B cell (primary cell): ENCODE results near the gene SYT17. TPM values are rescaled to one million over a fixed set of nuclear protein-coding genes. Genes with fewer than 3 reads are reported as not detected.

Source experiments
- ATAC-seq: fragments of 200-7000 bp; cut with Tn5 transposase; one replicate; pipeline ENCODE4 v1.10.0; 2021; ENCODE audit warnings: low read depth, mild to moderate bottlenecking, moderate number of reproducible peaks, moderate library complexity
- CTCF ChIA-PET: fragments of 350-600 bp; sonication (Branson Sonifier 250); formaldehyde crosslinking; loops from one replicate; lab custom pipeline; 2021; ENCODE audit warnings: antibody characterized with exemption, inconsistent platforms; lab: Charles Lee
- POLR2A ChIA-PET: fragments of 350-600 bp; sonication (Branson Sonifier 250); formaldehyde crosslinking; loops from one replicate; lab custom pipeline; 2021; ENCODE audit warnings: antibody characterized with exemption; lab: Charles Lee
- DNase-seq: peaks from one replicate; pipeline ENCODE4 v3.0.0; 2013
- H2AFZ ChIP-seq: 2 replicates; pipeline ENCODE4 v1.6.1; 2012; ENCODE audit warnings: mild to moderate bottlenecking, low read depth, low read length; ENCODE audit not compliant: insufficient read depth, poor library complexity, severe bottlenecking
- H3K27ac ChIP-seq, 2 donors: 1 replicate in 1 of 2; 2 replicates in 1 of 2; pipeline ENCODE4 v1.5.1; 2012 to 2013; ENCODE audit warnings: low read length in 2 of 2, mild to moderate bottlenecking in 2 of 2, moderate library complexity in 1 of 2
- H3K27me3 ChIP-seq, 4 experiments: fragments of 200-600 bp in 1 of 4; sonication (generic) in 1 of 4; replicated peaks in 1 of 4; 1 replicate in 2 of 4; 2 replicates in 2 of 4; pipeline versions ENCODE4 v1.6.1 to v1.7.0; 2013 to 2016; ENCODE audit warnings: low read length in 3 of 4, mild to moderate bottlenecking in 2 of 4, mixed read lengths in 1 of 4, moderate library complexity in 1 of 4; ENCODE audit not compliant: insufficient read depth in 4 of 4, control insufficient read depth in 3 of 4; ENCODE audit errors: control extremely low read depth in 1 of 4
- H3K36me3 ChIP-seq, 2 experiments: replicated peaks in 1 of 2; 1 replicate in 1 of 2; 2 replicates in 1 of 2; pipeline versions ENCODE4 v1.6.1 to v1.7.1; 2013; ENCODE audit warnings: low read length in 1 of 2; ENCODE audit not compliant: insufficient read depth in 2 of 2, control insufficient read depth in 1 of 2; ENCODE audit errors: control extremely low read depth in 1 of 2, extremely low read depth in 1 of 2
- H3K4me1 ChIP-seq, 2 donors: fragments of 200-600 bp in 1 of 2; sonication (generic) in 1 of 2; 1 replicate in 1 of 2; 2 replicates in 1 of 2; pipeline versions ENCODE4 v1.5.1 to v1.6.1; 2013 to 2017; ENCODE audit warnings: low read length in 2 of 2; ENCODE audit not compliant: control insufficient read depth in 2 of 2, insufficient read depth in 2 of 2
- H3K4me2 ChIP-seq: replicated peaks from 2 replicates; pipeline ENCODE3; 2012; ENCODE audit warnings: mild to moderate bottlenecking, low read depth, low read length; ENCODE audit not compliant: poor library complexity, severe bottlenecking
- H3K4me3 ChIP-seq, 5 experiments: fragments of 200-600 bp in 1 of 5; sonication (generic) in 1 of 5; 1 replicate in 3 of 5; 2 replicates in 2 of 5; pipeline versions ENCODE4 v1.5.1 to v1.7.0; 2011 to 2016; ENCODE audit warnings: low read length in 4 of 5, mild to moderate bottlenecking in 4 of 5, low read depth in 2 of 5, control low read depth in 1 of 5, moderate library complexity in 1 of 5; ENCODE audit not compliant: insufficient read depth in 1 of 5; ENCODE audit errors: control extremely low read depth in 1 of 5, extremely low read depth in 1 of 5
- H3K79me2 ChIP-seq: fragments of 200-600 bp; sonication (generic); one replicate; pipeline ENCODE4 v1.6.0; 2016; ENCODE audit warnings: low read length; ENCODE audit not compliant: control insufficient read depth, insufficient read depth
- H3K9ac ChIP-seq: fragments of 200-600 bp; sonication (generic); 2 replicates; pipeline ENCODE4 v1.6.1; 2017; ENCODE audit warnings: mild to moderate bottlenecking, low read length, moderate library complexity
- H3K9me3 ChIP-seq, 3 donors: one replicate each; pipeline versions ENCODE4 v1.6.1 to v1.7.1; 2013; ENCODE audit warnings: low read length in 2 of 3; ENCODE audit not compliant: control insufficient read depth in 2 of 3, insufficient read depth in 1 of 3; ENCODE audit errors: control extremely low read depth in 1 of 3
- H4K20me1 ChIP-seq: 2 replicates; pipeline ENCODE4 v1.6.0; 2012; ENCODE audit warnings: mild to moderate bottlenecking, low read length; ENCODE audit not compliant: insufficient read depth, control insufficient read depth, poor library complexity, severe bottlenecking
- H3K27ac Mint-ChIP-seq: one replicate; pipeline ENCODE4 v1.8.0; 2021; ENCODE audit warnings: mixed read lengths
- H3K27me3 Mint-ChIP-seq: one replicate; pipeline ENCODE4 v1.8.0; 2021; ENCODE audit warnings: mixed read lengths
- H3K4me1 Mint-ChIP-seq: one replicate; pipeline ENCODE4 v1.8.0; 2021; ENCODE audit warnings: mixed read lengths
- H3K4me3 Mint-ChIP-seq: one replicate; pipeline ENCODE4 v1.8.0; 2021; ENCODE audit warnings: mixed read lengths
- H3K9me3 Mint-ChIP-seq: one replicate; pipeline ENCODE4 v1.8.0; 2022; ENCODE audit warnings: mixed read lengths; ENCODE audit not compliant: insufficient read depth
- CTCF ChIP-seq: fragments of 200-600 bp; IDR thresholded peaks from one replicate; pipeline ENCODE4 v1.8.0; 2022; ENCODE audit warnings: antibody characterized with exemption, mild to moderate bottlenecking
- EZH2 ChIP-seq: IDR thresholded peaks from 2 replicates; pipeline ENCODE4 v1.6.1; 2012; ENCODE audit warnings: borderline replicate concordance, low read depth, mild to moderate bottlenecking, moderate library complexity, low read length; ENCODE audit not compliant: insufficient read depth, poor library complexity, severe bottlenecking
- WGBS: methylation state at CpG from one replicate; pipeline ENCODE4 v1.1.5; 2013; ENCODE audit warnings: missing lambda C conversion rate; ENCODE audit not compliant: insufficient coverage; 5-methylcytosine and 5-hydroxymethylcytosine counted together
- intact Hi-C: fragments of 100-400 bp; cut with micrococcal nuclease; formaldehyde crosslinking; loops from one replicate; pipeline ENCODE4 v1.10.0; 2022
- polyA plus RNA-seq: library from polyadenylated mRNA; depleted of rRNA; stranded (reverse); fragments of >200 nt; gene quantifications from 2 replicates; pipeline ENCODE4 v1.2.3, GENCODE V29; 2012
- total RNA-seq, 2 donors: library from RNA; stranded (reverse); fragments of 120-200 nt in 1 of 2; gene quantifications; 1 replicate in 1 of 2; 2 replicates in 1 of 2; pipeline versions ENCODE4 v1.2.3 to v1.2.4, GENCODE V29; 2013 to 2022

SYT17 gene
- total and polyA plus RNA-seq, 2 donors (not counting 1 experiment from before 2014, with no cell fraction given): 24.9 to 27.7 TPM

GRCh38 chr16:19147627-19148026 is 20.4 kb upstream of the SYT17 start:
- CTCF ChIA-PET: no interaction called here
- Mint-ChIP-seq H3K27ac (no peak overlapping the region), H3K9me3 (peaks cover 5% of the 10 kb centered on the region), H3K4me1 (no peaks in the 10 kb centered on the region), H3K4me3 (no peak overlapping the region), H3K27me3 (peaks cover 16% of the 10 kb centered on the region)
- Histone ChIP-seq H4K20me1 (no peaks in the 10 kb centered on the region), H3K79me2 (no peaks in the 10 kb centered on the region), H3K4me1 (no peaks in the 10 kb centered on the region), H3K27ac (no peak overlapping the region), H2AFZ (no peak overlapping the region), H3K9ac (no peak overlapping the region), H3K9me3 (peaks cover 0 to 4% (median 3%) of the 10 kb centered on the region in 3 donors), H3K27me3 (peaks cover 0 to 10% (median 0%) of the 10 kb centered on the region in 4 experiments), H3K4me3 (no peak overlapping the region), H3K36me3 (no peaks in the 10 kb centered on the region), H3K4me2 (no peak overlapping the region)
- WGBS: no CpG with 5 or more reads among the region's 4 CpGs
- POLR2A ChIA-PET: no interaction called here
- intact Hi-C loops: no loop called here
- DNase-seq (no peak), ATAC-seq (no peak)
- no peak for TF ChIP-seq EZH2
- no peak for TF ChIP-seq CTCF

DNA sequence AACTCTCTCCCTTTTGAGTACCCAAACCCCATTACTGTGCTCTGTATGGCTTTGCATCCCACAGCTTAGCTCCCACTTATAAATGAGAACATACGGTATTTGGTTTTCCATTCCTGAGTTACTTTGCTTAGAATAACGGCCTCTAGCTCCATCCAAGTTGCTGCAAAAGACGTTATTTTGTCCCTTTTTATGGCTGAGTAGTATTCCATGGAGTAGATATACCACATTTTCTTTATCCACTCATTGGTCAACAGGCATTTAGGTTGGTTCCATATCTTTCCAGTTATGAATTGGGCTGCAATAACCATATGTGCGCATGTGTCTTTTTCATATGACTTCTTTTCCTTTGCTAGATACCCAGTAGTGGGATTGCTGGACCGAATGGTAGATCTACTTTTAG is 19.9 kb upstream of the SYT17 start:
- H3K4me3 Mint-ChIP-seq: no peak overlapping the region
- H3K9me3 Mint-ChIP-seq: peaks cover 5% of the 10 kb centered on the region
- intact Hi-C loops: no loop called here
- Histone ChIP-seq H3K9ac (no peak overlapping the region), H3K4me1 (no peaks in the 10 kb centered on the region), H3K27me3 (peaks cover 0 to 10% (median 0%) of the 10 kb centered on the region in 4 experiments), H3K9me3 (peaks cover 0 to 4% (median 3%) of the 10 kb centered on the region in 3 donors), H3K4me2 (no peak overlapping the region), H3K79me2 (no peaks in the 10 kb centered on the region), H2AFZ (no peak overlapping the region), H3K27ac (no peak overlapping the region), H3K36me3 (no peaks in the 10 kb centered on the region), H4K20me1 (no peaks in the 10 kb centered on the region), H3K4me3 (no peak overlapping the region)
- DNase-seq: no peak
- no peak for ATAC-seq
- ChIA-PET POLR2A (no interaction called here), CTCF (no interaction called here)
- no peaks in the 10 kb centered on the region for H3K4me1 Mint-ChIP-seq
- WGBS: 100% methylated on average over 1 of the region's 5 CpGs
- TF ChIP-seq EZH2: no peak
- H3K27me3 Mint-ChIP-seq: peaks cover 18% of the 10 kb centered on the region
- no peak overlapping the region for H3K27ac Mint-ChIP-seq
